Gastrocnemius medialis (tissue), 4 donors: Measurements from ENCODE around the gene CNOT4.

Experiments
- POLR2A ChIP-seq, 2 donors: fragments of 450-650 bp; IDR thresholded peaks; one replicate each; pipeline ENCODE4 v1.6.1; 2017; ENCODE audit warnings: antibody characterized with exemption in 2 of 2, mild to moderate bottlenecking in 2 of 2, moderate library complexity in 2 of 2
- TF ChIP-seq, protein P1 (sequence below), 5 experiments: fragments of 450-650 bp in 3 of 5; fragments of 200-600 bp in 2 of 5; sonication (generic) in 2 of 5; IDR thresholded peaks in 4 of 5; conservative IDR thresholded peaks in 1 of 5; 1 replicate in 4 of 5; 2 replicates in 1 of 5; pipeline ENCODE4 v1.5.1; 2016 to 2019; ENCODE audit warnings: antibody characterized with exemption in 5 of 5, mild to moderate bottlenecking in 3 of 5, moderate library complexity in 3 of 5

DNA sequence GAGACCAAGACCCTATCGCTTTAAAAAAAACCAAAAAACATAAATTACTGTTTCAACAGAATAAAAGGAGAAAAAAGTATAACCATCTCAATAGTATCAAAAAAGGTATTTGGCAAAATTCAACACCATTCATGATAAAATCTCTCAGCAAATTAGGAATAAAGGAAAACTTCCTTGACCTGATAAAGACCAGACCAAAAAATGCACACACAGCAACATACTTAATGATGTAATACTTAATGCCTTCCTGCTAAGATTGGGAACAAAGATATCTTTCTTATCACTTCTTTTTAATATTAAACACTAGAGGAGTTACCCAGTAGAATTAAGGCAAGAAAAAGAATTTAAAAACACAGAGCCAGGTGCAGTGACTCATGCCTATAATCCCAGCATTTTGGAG lies 79.3 kb downstream of the CNOT4 start:
- TF ChIP-seq, protein P1, sequence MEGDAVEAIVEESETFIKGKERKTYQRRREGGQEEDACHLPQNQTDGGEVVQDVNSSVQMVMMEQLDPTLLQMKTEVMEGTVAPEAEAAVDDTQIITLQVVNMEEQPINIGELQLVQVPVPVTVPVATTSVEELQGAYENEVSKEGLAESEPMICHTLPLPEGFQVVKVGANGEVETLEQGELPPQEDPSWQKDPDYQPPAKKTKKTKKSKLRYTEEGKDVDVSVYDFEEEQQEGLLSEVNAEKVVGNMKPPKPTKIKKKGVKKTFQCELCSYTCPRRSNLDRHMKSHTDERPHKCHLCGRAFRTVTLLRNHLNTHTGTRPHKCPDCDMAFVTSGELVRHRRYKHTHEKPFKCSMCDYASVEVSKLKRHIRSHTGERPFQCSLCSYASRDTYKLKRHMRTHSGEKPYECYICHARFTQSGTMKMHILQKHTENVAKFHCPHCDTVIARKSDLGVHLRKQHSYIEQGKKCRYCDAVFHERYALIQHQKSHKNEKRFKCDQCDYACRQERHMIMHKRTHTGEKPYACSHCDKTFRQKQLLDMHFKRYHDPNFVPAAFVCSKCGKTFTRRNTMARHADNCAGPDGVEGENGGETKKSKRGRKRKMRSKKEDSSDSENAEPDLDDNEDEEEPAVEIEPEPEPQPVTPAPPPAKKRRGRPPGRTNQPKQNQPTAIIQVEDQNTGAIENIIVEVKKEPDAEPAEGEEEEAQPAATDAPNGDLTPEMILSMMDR (IDR thresholded peaks at IDR 0.05 in 4 of 5, conservative IDR thresholded peaks at IDR 0.05 in 1 of 5) = no peak
- TF ChIP-seq POLR2A (IDR thresholded peaks at IDR 0.05) = no peak
